Gastroesophageal sphincter (tissue), 4 donors: ENCODE measurements around the gene KCNK2. TPM values are rescaled to one million over a fixed set of nuclear protein-coding genes. Genes with fewer than 3 reads are reported as not detected.

Experiments
- ATAC-seq: fragments of 150-250 bp; one replicate; pipeline ENCODE4 v1.9.1; 2016; ENCODE audit warnings: mild to moderate bottlenecking, moderate library complexity
- H3K27ac ChIP-seq, 4 donors: fragments of 200-600 bp; sonication (generic) in 3 of 4; 1 replicate in 3 of 4; 2 replicates in 1 of 4; pipeline ENCODE4 v1.5.1; 2016 to 2019
- H3K27me3 ChIP-seq: fragments of 200-600 bp; sonication (generic); one replicate; pipeline ENCODE4 v1.5.1; 2019
- H3K36me3 ChIP-seq, 2 donors: fragments of 200-600 bp; sonication (generic); one replicate each; pipeline ENCODE4 v1.5.1; 2019; ENCODE audit warnings: control low read depth in 1 of 2
- H3K4me1 ChIP-seq, 3 donors: fragments of 200-600 bp; sonication (generic); 1 replicate in 2 of 3; 2 replicates in 1 of 3; pipeline ENCODE4 v1.5.1; 2016 to 2019; ENCODE audit warnings: control low read depth in 2 of 3
- H3K4me3 ChIP-seq, 2 donors: fragments of 200-600 bp; sonication (generic); one replicate each; pipeline ENCODE4 v1.5.1; 2019; ENCODE audit warnings: mild to moderate bottlenecking in 1 of 2, moderate library complexity in 1 of 2
- H3K9me3 ChIP-seq, 3 donors: fragments of 200-600 bp; sonication (generic); one replicate each; pipeline ENCODE4 v1.5.1; 2017 to 2019; ENCODE audit warnings: control low read depth in 2 of 3
- EP300 ChIP-seq: sonication (generic); formaldehyde crosslinking; IDR thresholded peaks from one replicate; pipeline ENCODE4 v1.6.1; 2017; ENCODE audit warnings: antibody characterized with exemption, mild to moderate bottlenecking
- POLR2A ChIP-seq, 2 donors: fragments of 450-650 bp; IDR thresholded peaks; one replicate each; pipeline ENCODE4 v1.6.1; 2017; ENCODE audit warnings: antibody characterized with exemption in 2 of 2, mild to moderate bottlenecking in 2 of 2, moderate library complexity in 1 of 2
- POLR2AphosphoS5 ChIP-seq: sonication (generic); formaldehyde crosslinking; IDR thresholded peaks from one replicate; pipeline ENCODE4 v1.6.1; 2017; ENCODE audit warnings: antibody characterized with exemption
- WGBS, 2 donors: methylation state at CpG; one replicate each; pipeline ENCODE4 v1.1.5; 2018; ENCODE audit warnings: low coverage in 1 of 2; 5-methylcytosine and 5-hydroxymethylcytosine counted together
- total RNA-seq, 4 donors: library from RNA; depleted of rRNA; stranded (reverse); fragments of >200 nt; gene quantifications; one replicate each; pipeline ENCODE4 v1.1.0, GENCODE V29; 2016
- TF ChIP-seq, protein P1 (sequence below), 4 experiments: fragments of 200-600 bp in 2 of 4; fragments of 450-650 bp in 2 of 4; sonication (generic) in 1 of 4; IDR thresholded peaks; one replicate each; pipeline ENCODE4 v1.5.1; 2017 to 2019; ENCODE audit warnings: antibody characterized with exemption in 4 of 4, mild to moderate bottlenecking in 2 of 4, moderate library complexity in 2 of 4

Gene KCNK2
- total RNA-seq, 4 donors from 2014 or later: 1.1 to 3.7 (median 1.6) TPM

DNA sequence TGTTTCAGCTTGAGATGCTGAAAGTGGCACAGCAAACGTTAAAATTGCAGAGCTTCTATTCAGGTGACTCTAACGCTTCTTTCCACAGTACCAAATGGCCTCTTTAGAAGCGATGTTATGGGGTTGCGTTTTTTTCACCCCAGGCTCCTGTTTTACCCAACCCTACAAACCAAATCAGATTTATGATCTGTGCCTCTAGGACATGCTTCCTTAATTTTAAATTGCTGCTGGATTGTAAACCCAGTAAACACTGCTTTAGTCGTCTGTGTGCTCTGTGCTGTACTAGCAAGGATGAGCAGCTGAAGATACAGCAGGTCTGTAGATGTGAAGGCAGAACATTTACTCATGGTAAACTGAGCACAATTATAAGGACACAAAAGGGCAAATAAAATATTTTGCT is 13.0 kb downstream of the KCNK2 start:
- H3K36me3 ChIP-seq: no peaks in the 10 kb centered on the region
- no peak overlapping the region for H3K4me3 ChIP-seq
- peaks cover 8% of the 10 kb centered on the region for H3K27me3 ChIP-seq
- H3K27ac ChIP-seq: no peak overlapping the region
- no peaks in the 10 kb centered on the region for H3K9me3 ChIP-seq
- TF ChIP-seq POLR2AphosphoS5: no peak
- no peaks in the 10 kb centered on the region for H3K4me1 ChIP-seq
- no peak for ATAC-seq
- 81 to 85% methylated on average over 5 of the region's 5 CpGs for WGBS, 2 donors

DNA sequence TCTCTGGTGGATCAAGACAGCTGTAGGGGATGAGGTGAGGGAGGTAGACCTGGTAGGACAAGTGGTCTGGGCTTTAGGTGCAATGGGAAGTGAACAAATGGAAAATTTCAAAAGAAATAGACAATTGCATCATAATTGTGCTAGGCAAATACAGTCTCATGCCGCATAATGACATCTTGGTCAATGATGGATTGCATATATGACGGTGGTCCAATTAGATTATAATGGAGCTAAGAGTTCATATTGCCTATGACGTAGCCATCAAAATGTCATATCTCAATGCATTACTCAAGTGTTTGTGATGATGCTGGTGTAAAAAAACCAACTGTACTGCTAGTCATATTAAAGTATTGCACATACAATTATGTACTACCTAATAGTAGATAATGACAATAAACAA is 19.0 kb downstream of the KCNK2 start:
- Histone ChIP-seq H3K36me3 (no peaks in the 10 kb centered on the region), H3K4me3 (no peak overlapping the region), H3K9me3 (no peaks in the 10 kb centered on the region), H3K27me3 (no peaks in the 10 kb centered on the region), H3K27ac (no peak overlapping the region), H3K4me1 (no peaks in the 10 kb centered on the region)
- ATAC-seq: no peak
- no peak for TF ChIP-seq POLR2A (IDR thresholded peaks at IDR 0.05)
- TF ChIP-seq POLR2AphosphoS5: no peak
- TF ChIP-seq EP300: no peak
- TF ChIP-seq, protein P1, sequence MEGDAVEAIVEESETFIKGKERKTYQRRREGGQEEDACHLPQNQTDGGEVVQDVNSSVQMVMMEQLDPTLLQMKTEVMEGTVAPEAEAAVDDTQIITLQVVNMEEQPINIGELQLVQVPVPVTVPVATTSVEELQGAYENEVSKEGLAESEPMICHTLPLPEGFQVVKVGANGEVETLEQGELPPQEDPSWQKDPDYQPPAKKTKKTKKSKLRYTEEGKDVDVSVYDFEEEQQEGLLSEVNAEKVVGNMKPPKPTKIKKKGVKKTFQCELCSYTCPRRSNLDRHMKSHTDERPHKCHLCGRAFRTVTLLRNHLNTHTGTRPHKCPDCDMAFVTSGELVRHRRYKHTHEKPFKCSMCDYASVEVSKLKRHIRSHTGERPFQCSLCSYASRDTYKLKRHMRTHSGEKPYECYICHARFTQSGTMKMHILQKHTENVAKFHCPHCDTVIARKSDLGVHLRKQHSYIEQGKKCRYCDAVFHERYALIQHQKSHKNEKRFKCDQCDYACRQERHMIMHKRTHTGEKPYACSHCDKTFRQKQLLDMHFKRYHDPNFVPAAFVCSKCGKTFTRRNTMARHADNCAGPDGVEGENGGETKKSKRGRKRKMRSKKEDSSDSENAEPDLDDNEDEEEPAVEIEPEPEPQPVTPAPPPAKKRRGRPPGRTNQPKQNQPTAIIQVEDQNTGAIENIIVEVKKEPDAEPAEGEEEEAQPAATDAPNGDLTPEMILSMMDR (IDR thresholded peaks at IDR 0.05): no peak
- WGBS, 2 donors: 64 to 77% methylated on average over 3 of the region's 3 CpGs

DNA sequence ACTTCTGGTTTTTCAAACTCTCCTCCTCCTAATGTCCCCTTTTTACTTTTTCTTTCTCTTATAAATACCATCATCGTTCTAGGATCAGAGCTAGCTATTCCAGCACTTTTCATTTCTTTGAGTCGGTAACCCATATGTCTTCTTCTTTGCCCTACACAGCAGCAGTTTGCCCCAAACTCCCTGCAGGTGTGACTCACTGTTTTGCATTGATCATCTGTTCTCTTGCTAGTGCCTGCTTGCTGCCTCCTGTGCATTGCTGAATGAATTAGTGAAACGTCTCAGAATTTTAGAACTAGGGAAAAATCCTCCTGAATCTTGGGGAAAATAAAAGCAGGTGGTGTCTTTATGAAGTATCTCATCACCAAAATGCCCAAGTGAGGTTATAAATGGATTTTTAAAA is 21.7 kb downstream of the KCNK2 start:
- TF ChIP-seq POLR2AphosphoS5: no peak
- TF ChIP-seq, protein P1 (IDR thresholded peaks at IDR 0.05): no peak
- TF ChIP-seq EP300: no peak
- no peak for TF ChIP-seq POLR2A (IDR thresholded peaks at IDR 0.05)
- no peak overlapping the region for H3K27ac ChIP-seq
- 27 to 30% methylated on average over 2 to 3 of the region's 3 CpGs for WGBS, 2 donors
- H3K4me3 ChIP-seq: no peak overlapping the region
- H3K27me3 ChIP-seq: no peaks in the 10 kb centered on the region
- no peak for ATAC-seq
- no peaks in the 10 kb centered on the region for H3K36me3 ChIP-seq
- peaks cover 0 to 8% (median 0%) of the 10 kb centered on the region in 3 donors for H3K9me3 ChIP-seq
- H3K4me1 ChIP-seq: no peaks in the 10 kb centered on the region

DNA sequence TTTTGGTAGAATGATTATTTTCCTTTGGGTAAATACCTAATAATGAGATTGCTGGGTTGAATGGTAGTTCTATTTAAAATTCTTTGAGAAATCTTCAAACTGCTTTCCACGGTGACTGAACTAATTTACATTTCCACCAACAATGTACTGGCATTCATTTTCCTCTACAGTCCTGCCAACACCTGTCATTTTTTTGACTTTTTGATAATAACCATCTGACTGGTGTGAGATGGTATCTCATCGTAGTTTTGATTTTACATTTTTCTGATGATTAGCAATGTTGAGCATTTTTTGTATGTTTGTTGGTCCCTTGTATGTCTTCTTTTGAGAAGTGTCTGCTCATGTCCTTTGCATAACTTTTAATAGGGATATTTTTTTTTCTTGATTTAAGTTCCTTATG is 23.5 kb downstream of the KCNK2 start:
- 90 to 95% methylated on average over 2 of the region's 2 CpGs for WGBS, 2 donors
- Histone ChIP-seq H3K36me3 (no peaks in the 10 kb centered on the region), H3K9me3 (peaks cover 0 to 8% (median 0%) of the 10 kb centered on the region in 3 donors), H3K27me3 (no peaks in the 10 kb centered on the region), H3K27ac (no peak overlapping the region), H3K4me1 (no peaks in the 10 kb centered on the region), H3K4me3 (no peak overlapping the region)
- ATAC-seq: no peak
- TF ChIP-seq, protein P1 (IDR thresholded peaks at IDR 0.05): no peak
- TF ChIP-seq POLR2AphosphoS5 (no peak), POLR2A (IDR thresholded peaks at IDR 0.05) (no peak)

DNA sequence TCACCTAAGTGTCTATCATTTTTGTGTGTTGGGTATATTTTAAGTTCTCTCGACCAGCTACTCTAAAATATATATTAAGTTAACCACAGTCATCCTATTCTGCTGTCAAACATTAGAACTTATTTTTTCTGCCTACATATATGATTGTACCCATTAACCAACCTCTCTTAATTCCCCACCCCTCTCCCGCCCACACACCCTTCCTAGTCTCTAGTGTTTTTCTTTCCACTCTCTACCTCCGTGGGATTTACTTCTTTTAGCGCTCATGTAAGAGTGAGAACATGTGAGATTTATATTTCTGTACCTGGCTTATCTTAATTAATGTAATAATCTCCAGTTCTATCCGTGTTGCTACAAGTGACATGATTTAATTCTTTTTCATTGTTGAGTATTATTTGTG is 26.6 kb downstream of the KCNK2 start:
- ATAC-seq: no peak
- H3K27ac ChIP-seq: no peak overlapping the region
- H3K36me3 ChIP-seq: no peaks in the 10 kb centered on the region
- H3K9me3 ChIP-seq: peaks cover 0 to 8% (median 0%) of the 10 kb centered on the region in 3 donors
- H3K27me3 ChIP-seq: no peaks in the 10 kb centered on the region
- no peaks in the 10 kb centered on the region for H3K4me1 ChIP-seq
- no peak overlapping the region for H3K4me3 ChIP-seq
- WGBS, 2 donors: 68 to 79% methylated on average over 5 of the region's 5 CpGs
- no peak for TF ChIP-seq EP300
- TF ChIP-seq POLR2A (IDR thresholded peaks at IDR 0.05): no peak
- TF ChIP-seq, protein P1 (IDR thresholded peaks at IDR 0.05): no peak
- no peak for TF ChIP-seq POLR2AphosphoS5
